DMS153 treated with DMSO at 0.1 percent for 48 hours (cell line): ENCODE data around the gene XIAP.

Experiments
- DNase-seq: peaks from one replicate; lab custom pipeline; 2025; ENCODE audit not compliant: unreplicated experiment; lab: John Stamatoyannopoulos, UW

XIAP gene

GRCh38 chrX:123959281-123960063, 99.6 kb downstream of the XIAP start:
- DNase-seq: no peak

GRCh38 chrX:123960956-123961267, 101.1 kb downstream of the XIAP start:
- DNase-seq: no peak

GRCh38 chrX:123961268-123962005, 101.6 kb downstream of the XIAP start, which contains the start of gene STAG2:
Gene STAG2 (plus strand): TSS chrX:123961706. CDS start chrX:124022628, 60,922 bp downstream.
- DNase-seq: peak; percentile 70

GRCh38 chrX:123962006-123962467, 102.2 kb downstream of the XIAP start:
- DNase-seq: peak; percentile 33

GRCh38 chrX:123962794-123963373, 103.0 kb downstream of the XIAP start:
- peak; percentile 91 for DNase-seq
